PC-3 (cell line): ENCODE results near the gene FGFR3.

Experiments
- EZH2 ChIP-seq: fragments of 300-600 bp; sonication (generic); IDR thresholded peaks from one replicate; pipeline ENCODE4 v1.6.1; 2017; ENCODE audit warnings: antibody characterized with exemption, mild to moderate bottlenecking, low read length; ENCODE audit not compliant: unreplicated experiment
- EZH2phosphoT487 ChIP-seq: fragments of 300-600 bp; sonication (generic); IDR thresholded peaks from 2 replicates; pipeline ENCODE4 v1.6.1; 2018; ENCODE audit warnings: mild to moderate bottlenecking, antibody characterized with exemption, low read length, borderline replicate concordance
- TF ChIP-seq, protein P1 (sequence below): fragments of 300-600 bp; sonication (generic); conservative IDR thresholded peaks from 2 replicates; pipeline ENCODE4 v1.5.1; 2017; ENCODE audit warnings: antibody characterized with exemption, low read depth, mild to moderate bottlenecking, low read length

DNA sequence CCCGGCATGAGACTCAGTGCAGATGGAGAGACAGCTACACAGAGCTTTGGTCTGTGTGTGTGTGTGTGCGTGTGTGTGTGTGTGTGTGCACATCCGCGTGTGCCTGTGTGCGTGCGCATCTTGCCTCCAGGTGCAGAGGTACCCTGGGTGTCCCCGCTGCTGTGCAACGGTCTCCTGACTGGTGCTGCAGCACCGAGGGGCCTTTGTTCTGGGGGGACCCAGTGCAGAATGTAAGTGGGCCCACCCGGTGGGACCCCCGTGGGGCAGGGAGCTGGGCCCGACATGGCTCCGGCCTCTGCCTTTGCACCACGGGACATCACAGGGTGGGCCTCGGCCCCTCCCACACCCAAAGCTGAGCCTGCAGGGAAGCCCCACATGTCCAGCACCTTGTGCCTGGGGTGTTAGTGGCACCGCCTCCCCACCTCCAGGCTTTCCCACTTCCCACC, 14.3 kb downstream of the FGFR3 start:
- TF ChIP-seq, protein P1, sequence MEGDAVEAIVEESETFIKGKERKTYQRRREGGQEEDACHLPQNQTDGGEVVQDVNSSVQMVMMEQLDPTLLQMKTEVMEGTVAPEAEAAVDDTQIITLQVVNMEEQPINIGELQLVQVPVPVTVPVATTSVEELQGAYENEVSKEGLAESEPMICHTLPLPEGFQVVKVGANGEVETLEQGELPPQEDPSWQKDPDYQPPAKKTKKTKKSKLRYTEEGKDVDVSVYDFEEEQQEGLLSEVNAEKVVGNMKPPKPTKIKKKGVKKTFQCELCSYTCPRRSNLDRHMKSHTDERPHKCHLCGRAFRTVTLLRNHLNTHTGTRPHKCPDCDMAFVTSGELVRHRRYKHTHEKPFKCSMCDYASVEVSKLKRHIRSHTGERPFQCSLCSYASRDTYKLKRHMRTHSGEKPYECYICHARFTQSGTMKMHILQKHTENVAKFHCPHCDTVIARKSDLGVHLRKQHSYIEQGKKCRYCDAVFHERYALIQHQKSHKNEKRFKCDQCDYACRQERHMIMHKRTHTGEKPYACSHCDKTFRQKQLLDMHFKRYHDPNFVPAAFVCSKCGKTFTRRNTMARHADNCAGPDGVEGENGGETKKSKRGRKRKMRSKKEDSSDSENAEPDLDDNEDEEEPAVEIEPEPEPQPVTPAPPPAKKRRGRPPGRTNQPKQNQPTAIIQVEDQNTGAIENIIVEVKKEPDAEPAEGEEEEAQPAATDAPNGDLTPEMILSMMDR: no peak
- TF ChIP-seq EZH2: no peak
- TF ChIP-seq EZH2phosphoT487: no peak
